Measurements from ENCODE around the gene PLCB4.

The PLCB4 gene

DNA sequence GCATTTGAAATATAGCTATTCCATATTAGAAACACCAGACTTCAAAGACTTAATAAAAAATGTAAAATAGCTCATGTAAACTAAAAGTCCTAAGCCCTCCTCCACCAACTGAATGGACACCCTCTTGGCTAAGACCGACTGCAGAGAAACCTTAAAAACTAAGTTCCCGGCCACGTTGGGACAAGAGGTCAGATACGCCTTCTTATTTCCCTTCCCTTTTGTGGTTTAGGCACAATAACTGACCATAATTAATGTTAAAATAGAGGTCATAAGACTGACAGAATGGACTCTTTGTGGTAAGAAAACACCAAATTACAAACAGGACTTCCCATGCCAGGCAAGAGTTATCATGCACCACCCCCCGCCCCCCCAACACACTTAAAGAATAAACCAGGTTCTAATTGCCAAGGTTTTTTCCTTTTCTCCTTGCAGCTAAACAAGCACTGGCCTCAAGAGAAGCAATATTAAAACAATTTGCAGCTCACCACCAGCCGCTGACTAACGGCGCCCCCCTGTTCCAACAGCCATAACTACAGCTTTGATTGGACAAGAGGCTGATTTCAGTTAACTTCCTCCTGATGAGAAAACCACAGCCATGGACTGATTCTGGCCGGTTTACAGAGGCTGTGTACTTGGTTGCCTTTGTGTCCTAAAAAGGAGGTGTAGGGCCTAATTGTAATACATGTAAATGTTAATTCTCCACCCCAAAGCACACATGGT lies 434.8 kb downstream of the PLCB4 start:
- H3K4me3 ChIP-seq (replicated peaks; ENCODE audit: low read depth, low read length), result no peak overlapping the region
- TF ChIP-seq, protein P1, sequence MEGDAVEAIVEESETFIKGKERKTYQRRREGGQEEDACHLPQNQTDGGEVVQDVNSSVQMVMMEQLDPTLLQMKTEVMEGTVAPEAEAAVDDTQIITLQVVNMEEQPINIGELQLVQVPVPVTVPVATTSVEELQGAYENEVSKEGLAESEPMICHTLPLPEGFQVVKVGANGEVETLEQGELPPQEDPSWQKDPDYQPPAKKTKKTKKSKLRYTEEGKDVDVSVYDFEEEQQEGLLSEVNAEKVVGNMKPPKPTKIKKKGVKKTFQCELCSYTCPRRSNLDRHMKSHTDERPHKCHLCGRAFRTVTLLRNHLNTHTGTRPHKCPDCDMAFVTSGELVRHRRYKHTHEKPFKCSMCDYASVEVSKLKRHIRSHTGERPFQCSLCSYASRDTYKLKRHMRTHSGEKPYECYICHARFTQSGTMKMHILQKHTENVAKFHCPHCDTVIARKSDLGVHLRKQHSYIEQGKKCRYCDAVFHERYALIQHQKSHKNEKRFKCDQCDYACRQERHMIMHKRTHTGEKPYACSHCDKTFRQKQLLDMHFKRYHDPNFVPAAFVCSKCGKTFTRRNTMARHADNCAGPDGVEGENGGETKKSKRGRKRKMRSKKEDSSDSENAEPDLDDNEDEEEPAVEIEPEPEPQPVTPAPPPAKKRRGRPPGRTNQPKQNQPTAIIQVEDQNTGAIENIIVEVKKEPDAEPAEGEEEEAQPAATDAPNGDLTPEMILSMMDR (IDR thresholded peaks at IDR 0.05; ENCODE audit: low read depth, low read length, missing control alignments), result peak; percentile 21
- peak; percentile 24 for DNase-seq (ENCODE audit: extremely low read depth, low read depth)

DNA sequence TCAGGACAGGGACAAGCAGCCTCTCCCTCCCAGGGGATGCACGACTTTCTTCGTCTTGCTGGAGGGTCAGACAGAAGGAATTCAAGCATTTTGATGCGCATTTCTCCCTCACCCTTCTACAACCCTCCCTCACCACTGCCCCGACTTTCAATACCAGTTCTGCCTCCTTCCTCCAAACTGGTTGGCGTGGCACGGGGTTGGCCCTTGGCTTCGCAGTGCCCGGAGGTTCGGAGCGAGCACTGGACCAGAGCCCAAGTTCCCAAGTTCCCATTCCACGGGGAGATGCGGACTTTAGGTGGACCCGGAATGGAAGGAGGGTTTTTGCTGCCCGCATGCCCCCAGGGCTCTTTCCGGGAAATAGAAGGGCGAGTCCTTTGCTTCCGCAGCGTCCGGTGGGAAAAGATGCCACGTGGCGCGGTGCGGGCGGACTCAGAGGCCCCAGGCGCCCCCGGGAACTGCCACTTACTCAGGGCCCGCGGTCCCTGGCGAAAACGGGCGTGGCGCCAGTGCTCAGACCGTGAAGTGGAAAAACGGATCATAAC lies 437.5 kb downstream of the PLCB4 start:
- H3K4me3 ChIP-seq (replicated peaks; ENCODE audit: low read depth, low read length), result no peak overlapping the region
- no peak for DNase-seq (ENCODE audit: extremely low read depth, low read depth)
- TF ChIP-seq, protein P1 (IDR thresholded peaks at IDR 0.05; ENCODE audit: low read depth, low read length, missing control alignments), result no peak

DNA sequence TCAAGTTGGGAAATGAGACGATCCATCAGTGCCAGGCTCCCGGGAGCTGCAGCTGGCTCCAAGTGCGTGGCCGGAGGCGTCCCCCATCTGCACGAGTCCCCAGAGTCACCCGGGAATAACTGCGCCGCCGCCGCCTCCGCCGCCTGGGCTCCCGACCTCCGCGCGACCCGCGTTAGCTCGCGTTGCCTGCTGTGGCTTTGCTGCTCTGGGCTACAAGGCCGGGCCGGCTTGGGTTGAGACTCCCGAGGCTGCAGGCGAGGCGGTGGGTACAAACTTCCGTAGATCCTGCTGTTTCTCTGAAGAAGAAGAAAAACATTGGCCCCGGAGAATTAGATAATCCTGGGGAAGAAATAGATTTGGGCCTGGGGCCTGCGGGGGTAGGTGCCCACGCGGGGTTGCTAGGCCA lies 438.1 kb downstream of the PLCB4 start:
- TF ChIP-seq, protein P1 (IDR thresholded peaks at IDR 0.05; ENCODE audit: low read depth, low read length, missing control alignments), result no peak
- no peak overlapping the region for H3K4me3 ChIP-seq (replicated peaks; ENCODE audit: low read depth, low read length)
- DNase-seq (ENCODE audit: extremely low read depth, low read depth), result no peak

DNA sequence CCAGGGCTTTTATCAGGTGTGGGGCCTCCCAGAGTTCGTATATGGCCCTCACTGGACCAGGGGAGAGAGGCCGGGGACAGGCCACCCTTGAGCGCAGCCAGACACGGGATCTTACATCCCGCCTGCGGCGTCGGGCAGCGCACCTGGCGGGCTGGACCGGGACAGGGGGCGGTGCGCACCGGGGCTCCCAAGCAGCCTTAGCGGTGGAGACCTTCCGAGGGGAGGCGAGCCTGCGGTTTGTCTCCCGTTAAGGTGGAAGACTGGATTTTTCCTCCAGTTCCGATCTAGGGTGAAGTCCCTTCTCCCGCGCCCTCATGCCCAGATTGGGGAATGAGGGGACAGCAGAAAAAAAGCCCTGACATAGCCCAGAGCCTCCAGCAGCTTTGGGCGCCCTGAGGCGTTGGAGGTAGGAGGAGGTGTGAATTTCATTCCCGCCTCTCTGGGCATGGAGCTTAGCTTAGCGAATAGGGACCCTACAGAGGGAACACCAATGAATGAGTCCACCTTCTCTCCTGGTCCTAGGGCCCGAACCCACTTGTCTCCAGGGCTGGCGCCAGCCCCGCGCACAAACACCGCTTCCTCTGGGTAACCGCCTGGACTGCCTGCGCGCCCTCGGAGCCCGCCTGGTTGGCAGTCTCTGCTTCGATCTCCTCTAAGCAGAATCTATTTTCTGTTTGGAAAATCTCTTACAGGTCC lies 438.8 kb downstream of the PLCB4 start:
- no peak overlapping the region for H3K4me3 ChIP-seq (replicated peaks; ENCODE audit: low read depth, low read length)
- TF ChIP-seq, protein P1 (IDR thresholded peaks at IDR 0.05; ENCODE audit: low read depth, low read length, missing control alignments), result no peak
- DNase-seq (ENCODE audit: extremely low read depth, low read depth), result no peak

DNA sequence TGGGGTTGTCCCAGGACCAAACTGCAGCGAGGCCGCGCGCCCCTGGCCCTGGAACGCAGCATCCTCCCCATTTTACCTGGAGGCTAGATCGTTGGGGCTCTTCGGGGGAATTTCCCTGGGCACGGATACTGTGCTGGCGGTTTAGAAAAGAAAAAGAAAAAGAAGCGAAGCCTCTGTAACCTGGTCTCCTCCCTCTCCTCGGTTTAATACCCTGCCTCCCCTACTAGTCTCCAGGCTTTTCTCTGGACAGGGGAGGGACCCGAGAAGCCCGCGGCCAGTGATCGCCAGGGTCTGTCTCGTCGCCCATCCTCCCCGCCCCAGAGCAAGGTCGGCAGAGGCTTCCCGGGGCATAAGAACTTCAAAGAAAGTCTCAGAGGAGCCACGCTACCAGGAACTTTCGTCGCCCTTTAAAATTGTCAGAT lies 439.4 kb downstream of the PLCB4 start:
- DNase-seq (ENCODE audit: extremely low read depth, low read depth), result no peak

DNA sequence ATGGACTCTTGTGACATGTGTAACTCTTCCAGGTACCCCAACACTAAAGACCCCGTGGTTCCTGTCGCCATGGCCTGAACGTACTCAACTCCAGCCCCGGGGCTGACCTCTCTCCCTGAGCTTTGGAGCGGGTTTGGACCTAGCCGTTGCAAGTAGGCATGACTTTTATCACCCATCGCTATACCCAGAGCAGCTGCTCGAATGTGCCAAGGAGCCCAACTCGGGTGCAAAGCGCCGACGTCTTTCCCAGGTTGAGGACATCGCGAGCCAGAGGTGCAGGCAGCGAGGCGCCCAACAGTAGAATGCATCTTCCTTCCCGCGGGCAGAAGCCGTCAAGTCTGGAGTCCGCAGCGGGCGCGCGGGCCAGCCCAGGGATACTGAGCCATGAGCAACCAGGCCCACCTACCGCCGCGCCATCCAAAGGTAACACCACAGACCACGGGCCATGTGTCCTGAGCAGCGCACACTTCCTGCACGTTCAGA lies 439.9 kb downstream of the PLCB4 start:
- no peak for DNase-seq (ENCODE audit: extremely low read depth, low read depth)
- H3K4me3 ChIP-seq (replicated peaks; ENCODE audit: low read depth, low read length), result no peak overlapping the region
- TF ChIP-seq, protein P1 (IDR thresholded peaks at IDR 0.05; ENCODE audit: low read depth, low read length, missing control alignments), result no peak

More for the DNA sequence above, 439.4 kb downstream of the PLCB4 start:
- TF ChIP-seq, protein P1 (IDR thresholded peaks at IDR 0.05; ENCODE audit: low read depth, low read length, missing control alignments), result no peak
- no peak overlapping the region for H3K4me3 ChIP-seq (replicated peaks; ENCODE audit: low read depth, low read length)

All from HFF-Myc (cell line).